Activated gamma-delta T cell (primary cell): Measurements from ENCODE around the gene UXS1.

Source experiments
- DNase-seq: peaks from one replicate; lab custom pipeline; 2025; lab: John Stamatoyannopoulos, UW

The UXS1 gene

GRCh38 chr2:106189764-106190468, 4.2 kb downstream of the UXS1 start:
- DNase-seq = no peak

- DNase-seq = no peak
These were observed 4.8 kb downstream of the UXS1 start for GRCh38 chr2:106189325-106189724.

- no peak for DNase-seq
These were observed 6.7 kb downstream of the UXS1 start for GRCh38 chr2:106187273-106187891.

- no peak for DNase-seq
These were observed 8.5 kb downstream of the UXS1 start for GRCh38 chr2:106185475-106186184.

GRCh38 chr2:106184857-106185256, 9.2 kb downstream of the UXS1 start:
- DNase-seq = no peak

- no peak for DNase-seq
These were observed 9.7 kb downstream of the UXS1 start for GRCh38 chr2:106184394-106184793.

- DNase-seq = no peak
These were observed 10.9 kb downstream of the UXS1 start for GRCh38 chr2:106183101-106183696.

- DNase-seq = no peak
These were observed 13.0 kb downstream of the UXS1 start for GRCh38 chr2:106181064-106181463.

DNA sequence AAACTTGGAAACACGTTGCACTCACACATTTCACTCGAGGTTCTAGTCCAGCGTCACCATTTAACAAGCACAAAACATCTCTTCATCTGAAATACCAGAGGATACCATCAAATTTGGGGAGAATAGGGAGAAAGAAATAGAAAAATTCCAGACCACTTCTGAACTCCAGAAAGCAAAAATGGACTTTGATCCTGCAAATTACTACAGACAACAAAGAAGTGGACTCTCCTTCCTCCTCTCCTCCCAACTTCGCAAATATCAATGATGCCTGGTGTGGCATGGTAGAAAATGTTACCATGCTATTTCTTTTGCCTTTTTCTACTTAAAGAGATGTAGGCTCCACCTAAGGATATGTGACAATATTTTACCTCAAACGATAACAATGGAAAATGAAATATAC, 13.5 kb downstream of the UXS1 start:
- DNase-seq = no peak

DNA sequence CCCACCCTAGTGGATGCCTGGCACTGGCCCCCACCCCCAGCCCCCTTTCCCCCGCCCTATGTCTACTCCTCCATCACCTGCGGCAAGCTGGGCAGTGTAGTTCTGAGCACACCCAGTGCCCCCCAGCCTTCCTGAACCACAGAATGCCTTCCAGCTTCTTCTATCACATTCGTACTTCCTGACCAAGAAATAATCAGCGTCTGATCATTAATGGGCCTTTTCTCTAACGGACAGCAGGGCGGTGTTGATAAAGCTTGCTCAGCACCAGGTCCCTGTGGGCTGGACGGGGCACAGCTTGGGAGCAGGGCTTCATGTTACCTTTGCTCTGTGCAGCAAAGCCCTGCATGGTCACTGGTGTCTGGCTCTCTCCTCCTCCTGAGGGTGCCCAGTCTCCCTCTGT, 15.4 kb downstream of the UXS1 start:
- no peak for DNase-seq

- no peak for DNase-seq
These were observed 16.5 kb downstream of the UXS1 start for GRCh38 chr2:106177581-106177980.

- DNase-seq = no peak
These were observed 17.5 kb downstream of the UXS1 start for GRCh38 chr2:106176446-106177099.

DNA sequence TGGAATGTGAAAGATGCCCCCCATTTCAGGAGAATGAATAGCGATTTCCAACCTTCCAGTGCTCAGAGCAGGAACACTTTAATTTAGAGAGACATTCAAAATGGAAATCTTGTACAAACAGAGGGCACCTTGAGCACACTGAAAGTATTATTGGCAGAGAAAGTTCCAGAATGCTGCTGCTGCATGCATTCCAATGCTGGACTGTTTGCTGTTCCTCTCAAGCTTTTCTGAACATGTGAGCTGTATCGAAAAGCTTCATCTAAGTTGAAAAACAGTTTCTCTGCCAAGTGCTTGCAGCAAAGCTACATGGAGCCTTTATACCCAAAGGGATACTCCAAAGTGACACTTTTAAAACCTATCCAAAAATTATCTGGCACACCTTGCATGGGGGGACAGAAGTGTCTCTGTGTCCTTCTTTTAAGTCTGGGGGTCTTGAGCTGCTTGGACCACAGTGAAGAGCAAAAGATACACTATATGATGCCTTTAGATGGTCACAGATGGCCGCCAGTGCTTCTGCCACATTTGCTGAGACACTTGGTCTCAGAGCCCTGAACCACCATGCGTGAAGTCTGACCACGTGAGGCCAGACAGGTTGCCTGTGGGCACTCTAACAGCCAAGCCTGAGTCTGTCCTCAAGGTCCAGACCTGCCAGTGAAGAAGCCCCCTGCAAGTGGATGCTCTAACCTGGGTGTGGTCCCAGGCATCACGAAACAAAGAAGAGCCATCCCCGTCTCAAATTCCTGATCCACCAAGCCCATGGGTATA, 18.8 kb downstream of the UXS1 start:
- DNase-seq = no peak

DNA sequence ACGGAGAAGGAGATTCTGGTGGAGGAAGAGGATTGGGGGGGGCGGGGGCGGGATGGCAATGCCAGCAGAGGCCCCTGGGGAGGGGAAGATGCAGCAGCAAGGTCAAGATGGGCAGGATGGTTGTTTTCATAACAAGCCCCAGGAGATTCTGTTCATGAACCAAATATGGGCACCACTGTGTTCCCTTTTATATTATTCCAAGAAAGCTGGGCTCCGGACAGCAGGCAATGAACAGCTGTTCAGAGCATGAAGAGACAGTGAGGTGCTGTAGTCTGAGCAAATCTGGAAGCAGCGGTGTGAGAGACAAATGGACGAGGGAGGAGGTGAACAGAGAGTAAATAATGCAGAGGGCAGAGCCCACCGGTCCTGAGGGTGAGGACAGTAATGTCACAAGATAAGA, 20.0 kb downstream of the UXS1 start:
- no peak for DNase-seq

DNA sequence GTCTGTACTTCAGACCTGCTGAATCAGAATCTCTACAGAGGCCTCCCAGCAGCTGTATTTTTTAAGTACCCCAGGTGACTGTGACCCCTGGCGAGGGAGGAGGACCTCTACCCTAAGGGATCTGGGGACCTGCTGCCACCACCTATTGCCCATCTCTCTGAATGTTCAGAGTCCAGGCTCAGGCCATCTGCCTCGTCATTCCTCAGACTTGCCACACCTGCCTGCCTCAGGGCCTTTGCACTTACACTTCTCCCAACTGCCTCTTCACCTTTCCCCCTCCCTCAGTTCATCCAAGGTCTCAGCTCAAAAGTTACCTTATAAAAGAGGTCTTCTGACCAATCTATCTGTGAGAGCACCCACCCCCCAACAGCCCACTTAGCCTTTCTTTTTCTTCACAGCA, 21.5 kb downstream of the UXS1 start:
- DNase-seq = no peak

GRCh38 chr2:106168657-106169056, 25.4 kb downstream of the UXS1 start:
- DNase-seq = no peak

- no peak for DNase-seq
These were observed 27.0 kb downstream of the UXS1 start for GRCh38 chr2:106167067-106167466.

DNA sequence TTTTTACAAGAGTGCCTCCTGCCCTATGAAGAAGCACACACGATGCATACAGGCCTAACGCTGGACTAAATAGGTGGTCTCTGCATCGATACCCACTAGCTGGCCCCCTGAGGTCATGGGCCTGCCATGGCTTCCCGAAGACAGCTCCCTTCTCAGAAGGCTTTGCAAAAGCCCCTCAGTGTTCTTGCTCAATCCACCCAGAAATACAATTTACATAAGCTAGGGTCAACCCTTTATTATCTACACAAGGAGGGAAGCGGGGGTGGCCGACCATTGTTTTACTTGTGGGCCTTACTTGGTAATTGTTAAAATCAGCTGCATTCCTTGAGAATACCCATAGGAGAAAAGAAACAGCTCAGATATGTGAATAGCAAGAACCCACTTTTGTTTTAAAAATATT, 28.5 kb downstream of the UXS1 start:
- no peak for DNase-seq

- DNase-seq = no peak
These were observed 29.1 kb downstream of the UXS1 start for GRCh38 chr2:106165029-106165428.

DNA sequence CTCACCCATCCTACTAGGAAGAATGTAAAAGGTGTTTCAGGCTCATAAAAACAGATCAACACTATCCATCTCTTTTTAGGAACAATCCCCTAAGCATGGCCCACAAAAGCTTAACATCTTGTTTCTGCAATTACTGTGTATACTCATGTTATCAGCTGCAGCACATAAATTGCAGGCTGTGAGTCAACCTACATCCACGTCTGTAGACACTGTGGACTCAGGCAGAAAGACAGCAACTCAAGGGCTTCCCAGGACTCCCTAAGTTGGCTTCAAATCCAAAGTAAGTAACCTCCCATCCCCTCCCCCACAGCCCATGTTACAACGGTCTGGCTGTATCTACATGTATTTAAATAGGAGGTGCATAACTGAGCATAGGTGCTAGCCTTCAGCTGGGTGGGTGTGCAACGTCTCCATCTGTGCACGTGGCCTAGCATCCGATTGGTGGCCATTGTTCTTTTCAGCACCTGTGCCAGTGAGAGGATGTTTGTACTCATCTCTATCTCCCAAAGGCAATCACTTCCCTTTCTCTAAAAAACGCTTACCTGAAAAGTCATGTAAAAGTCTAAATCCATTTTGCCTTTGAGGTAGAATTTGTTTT, 30.1 kb downstream of the UXS1 start:
- no peak for DNase-seq
